Lower leg skin (tissue), 4 donors: ENCODE results near the gene FAM120C. TPM values are rescaled to one million over a fixed set of nuclear protein-coding genes. Genes with fewer than 3 reads are reported as not detected.

Experiments
- DNase-seq, 2 donors: peaks; one replicate each; pipeline ENCODE4 v3.0.0-alpha.2; 2019; ENCODE audit warnings: low spot score in 2 of 2
- H3K4me3 ChIP-seq: fragments of 200-600 bp; sonication (generic); 2 replicates; pipeline ENCODE4 v1.5.1; 2017; ENCODE audit warnings: mild to moderate bottlenecking, low read depth; ENCODE audit not compliant: poor library complexity, severe bottlenecking
- CTCF ChIP-seq, 3 donors: fragments of 450-650 bp; IDR thresholded peaks; one replicate each; pipeline ENCODE4 v1.5.1; 2016; ENCODE audit warnings: antibody characterized with exemption in 3 of 3, mild to moderate bottlenecking in 3 of 3, moderate library complexity in 2 of 3
- POLR2A ChIP-seq, 2 donors: fragments of 450-650 bp; IDR thresholded peaks; one replicate each; pipeline ENCODE4 v1.6.1; 2016 to 2017; ENCODE audit warnings: antibody characterized with exemption in 2 of 2, mild to moderate bottlenecking in 1 of 2, moderate library complexity in 1 of 2
- WGBS, 2 donors: methylation state at CpG; one replicate each; pipeline ENCODE4 v1.1.5; 2018; 5-methylcytosine and 5-hydroxymethylcytosine counted together
- intact Hi-C: fragments of 100-400 bp; cut with DNase I; formaldehyde crosslinking; loops from one replicate; pipeline ENCODE4 v1.15.0; 2023; ENCODE audit warnings: low total_unique reads
- total RNA-seq, 4 donors: library from RNA; depleted of rRNA; stranded (reverse); fragments of >200 nt; gene quantifications; one replicate each; pipeline ENCODE4 v1.1.0, GENCODE V29; 2016

The FAM120C gene
- total RNA-seq, 4 donors from 2014 or later, result 6.1 to 9.7 (median 8.2) TPM

- TF ChIP-seq POLR2A (IDR thresholded peaks at IDR 0.05) (no peak), CTCF (IDR thresholded peaks at IDR 0.05) (no peak)
- H3K4me3 ChIP-seq, result no peak overlapping the region
- DNase-seq, result no peak
- WGBS, 2 donors, result 77 to 98% methylated on average over 2 of the region's 2 CpGs
- intact Hi-C loops, result no loop called here
Measured at GRCh38 chrX:54134269-54134668, 48.8 kb downstream of the FAM120C start.

GRCh38 chrX:54116391-54116790 lies 66.7 kb downstream of the FAM120C start:
- TF ChIP-seq POLR2A (IDR thresholded peaks at IDR 0.05), result no peak
- no peak for TF ChIP-seq CTCF (IDR thresholded peaks at IDR 0.05)
- no peak overlapping the region for H3K4me3 ChIP-seq
- WGBS, 2 donors, result 60 to 78% methylated on average over 7 of the region's 7 CpGs
- no peak for DNase-seq
- intact Hi-C loops, result no loop called here

GRCh38 chrX:54093571-54093970 lies 89.5 kb downstream of the FAM120C start:
- H3K4me3 ChIP-seq, result no peak overlapping the region
- intact Hi-C loops, result no loop called here
- 65 to 70% methylated on average over 2 of the region's 2 CpGs for WGBS, 2 donors
- TF ChIP-seq POLR2A (IDR thresholded peaks at IDR 0.05) (no peak), CTCF (IDR thresholded peaks at IDR 0.05) (no peak)
- DNase-seq, result no peak

GRCh38 chrX:54093159-54093558 lies 89.9 kb downstream of the FAM120C start:
- no peak for TF ChIP-seq CTCF (IDR thresholded peaks at IDR 0.05)
- TF ChIP-seq POLR2A (IDR thresholded peaks at IDR 0.05), result no peak
- DNase-seq, result no peak
- intact Hi-C loops, result no loop called here
- H3K4me3 ChIP-seq, result no peak overlapping the region
- 77 to 94% methylated on average over 1 of the region's 1 CpG for WGBS, 2 donors

- no peak for DNase-seq
- 74 to 96% methylated on average over 2 of the region's 2 CpGs for WGBS, 2 donors
- intact Hi-C loops, result no loop called here
- no peak overlapping the region for H3K4me3 ChIP-seq
- TF ChIP-seq CTCF (IDR thresholded peaks at IDR 0.05), result no peak
- TF ChIP-seq POLR2A (IDR thresholded peaks at IDR 0.05), result no peak
Measured at GRCh38 chrX:54090880-54091279, 92.2 kb downstream of the FAM120C start.

GRCh38 chrX:54089191-54089590 lies 93.9 kb downstream of the FAM120C start:
- TF ChIP-seq CTCF (IDR thresholded peaks at IDR 0.05) (no peak), POLR2A (IDR thresholded peaks at IDR 0.05) (no peak)
- H3K4me3 ChIP-seq, result no peak overlapping the region
- intact Hi-C loops, result no loop called here
- DNase-seq, result no peak
- 86 to 89% methylated on average over 2 of the region's 2 CpGs for WGBS, 2 donors
